GM21526 (cell line): ENCODE results near the gene FBXW2.

ENCODE experiments used
- ATAC-seq: cut with Tn5 transposase; IDR thresholded peaks from one replicate; pipeline ENCODE4 v1.9.1; 2021; ENCODE audit warnings: moderate library complexity; ENCODE audit not compliant: unreplicated experiment, low FRiP score

Gene FBXW2

GRCh38 chr9:120780367-120780766 is 12.8 kb downstream of the FBXW2 start:
- ATAC-seq: no peak

DNA sequence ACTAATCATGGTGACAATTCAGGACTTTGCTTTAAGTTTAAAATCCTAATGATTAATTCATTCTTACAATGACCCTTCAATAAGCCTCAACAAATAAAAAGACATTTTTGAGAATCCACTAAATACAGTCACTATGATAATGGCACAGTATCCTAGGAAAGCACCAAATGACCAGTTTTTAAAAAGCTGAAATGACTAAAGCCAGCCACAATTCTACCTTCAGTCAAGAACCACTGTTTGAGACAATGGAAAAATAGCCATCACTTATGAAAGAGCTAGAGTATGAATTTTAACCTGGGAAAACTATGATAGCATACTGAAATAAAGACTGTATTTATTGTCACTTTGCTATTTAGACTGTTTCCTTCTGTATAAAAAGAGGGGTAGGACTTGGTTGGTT is 14.0 kb downstream of the FBXW2 start:
- ATAC-seq: no peak

DNA sequence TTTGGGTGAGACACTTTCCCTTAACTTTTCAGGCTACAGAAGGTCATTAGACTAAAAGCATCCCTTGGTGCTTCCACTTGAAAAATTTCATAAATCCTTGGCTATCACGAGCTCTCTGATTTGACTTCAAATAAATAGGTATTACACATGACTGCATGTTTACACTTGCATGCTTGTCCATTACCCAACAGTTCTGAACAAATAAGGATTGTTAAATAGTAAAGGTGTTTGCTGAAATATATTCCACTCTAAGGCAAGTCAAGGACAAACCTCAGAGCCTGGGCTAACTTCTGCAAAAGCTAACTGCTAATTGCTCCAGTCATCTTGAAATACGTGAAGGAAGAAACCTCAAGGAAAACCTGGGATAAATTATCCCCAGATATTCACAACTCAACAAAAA is 14.5 kb downstream of the FBXW2 start:
- no peak for ATAC-seq

DNA sequence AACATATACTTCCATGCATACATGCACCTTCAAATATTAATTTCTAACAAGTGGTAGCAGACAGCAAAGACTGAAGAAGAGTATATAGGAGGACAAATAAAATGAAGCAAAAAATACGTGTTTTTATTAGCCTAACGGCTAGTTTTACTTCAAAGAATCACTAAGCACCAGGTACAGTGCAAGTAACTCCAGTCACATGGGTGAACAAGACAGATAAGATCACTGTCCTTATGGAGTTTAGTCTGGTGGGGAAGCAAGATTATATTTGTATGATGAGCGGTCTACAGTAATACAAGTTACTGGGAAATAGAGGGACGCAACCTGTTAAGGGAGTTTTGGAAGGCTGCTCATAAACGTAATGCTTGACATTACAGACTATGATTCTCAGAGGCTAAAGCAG is 16.0 kb downstream of the FBXW2 start:
- ATAC-seq: no peak

DNA sequence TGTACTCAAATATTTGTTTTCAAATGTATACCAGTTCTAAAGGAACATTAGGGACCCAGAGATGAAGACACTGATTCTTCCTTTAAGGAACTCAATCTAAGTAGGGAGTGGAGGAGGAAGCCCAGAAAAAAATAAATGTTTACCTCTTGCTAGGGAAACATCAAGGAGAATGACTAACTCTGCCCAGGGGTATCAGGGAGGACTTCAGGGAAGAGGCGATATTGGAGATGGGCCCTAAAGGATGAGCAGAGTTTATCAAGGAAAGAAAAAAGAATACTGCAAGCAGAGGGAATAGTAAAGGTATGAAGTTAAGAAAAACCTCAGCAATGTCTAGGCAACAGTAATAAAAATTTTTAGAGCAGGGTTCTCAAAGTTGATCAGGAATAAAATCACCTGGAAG is 16.4 kb downstream of the FBXW2 start:
- no peak for ATAC-seq

- no peak for ATAC-seq
These were observed 17.4 kb downstream of the FBXW2 start for GRCh38 chr9:120775859-120776258.

GRCh38 chr9:120774719-120775118 is 18.5 kb downstream of the FBXW2 start:
- no peak for ATAC-seq

DNA sequence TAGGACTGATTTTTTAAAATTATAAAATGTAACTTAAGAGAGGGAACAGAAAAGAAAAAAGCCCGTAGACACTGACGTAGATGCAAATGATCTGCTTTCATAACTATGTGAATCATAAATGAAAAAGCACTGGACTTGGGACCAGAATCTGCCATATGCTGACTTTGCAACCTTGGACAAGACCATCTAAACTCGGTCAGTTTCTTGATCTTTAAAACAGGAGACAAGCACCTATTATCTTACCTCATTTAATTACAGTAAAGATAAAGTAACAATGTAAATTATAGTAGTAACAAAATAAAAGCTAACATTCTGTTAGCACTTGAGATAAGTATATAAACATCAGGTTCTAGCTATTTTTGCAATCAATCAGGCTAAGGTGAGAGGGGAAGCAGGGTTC is 20.0 kb downstream of the FBXW2 start:
- ATAC-seq: no peak

DNA sequence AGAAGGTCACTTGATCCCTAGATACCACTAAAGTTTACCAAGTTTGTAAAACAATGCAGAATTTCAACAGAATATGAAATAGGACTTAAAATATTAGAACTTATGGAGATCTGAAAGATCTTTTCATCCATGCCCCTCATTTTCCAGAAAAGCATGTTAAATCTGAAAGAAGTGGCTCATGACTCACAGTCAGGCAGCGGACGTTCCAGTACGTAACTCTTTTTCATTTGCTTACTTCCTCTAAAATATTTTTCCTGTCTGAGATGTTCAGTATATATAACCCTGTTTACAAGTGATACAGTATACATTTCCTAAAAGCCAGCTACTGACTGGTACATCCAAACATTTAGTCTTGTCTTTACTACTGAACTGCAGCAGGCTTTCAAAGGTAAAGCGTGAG is 22.3 kb downstream of the FBXW2 start:
- ATAC-seq: no peak

DNA sequence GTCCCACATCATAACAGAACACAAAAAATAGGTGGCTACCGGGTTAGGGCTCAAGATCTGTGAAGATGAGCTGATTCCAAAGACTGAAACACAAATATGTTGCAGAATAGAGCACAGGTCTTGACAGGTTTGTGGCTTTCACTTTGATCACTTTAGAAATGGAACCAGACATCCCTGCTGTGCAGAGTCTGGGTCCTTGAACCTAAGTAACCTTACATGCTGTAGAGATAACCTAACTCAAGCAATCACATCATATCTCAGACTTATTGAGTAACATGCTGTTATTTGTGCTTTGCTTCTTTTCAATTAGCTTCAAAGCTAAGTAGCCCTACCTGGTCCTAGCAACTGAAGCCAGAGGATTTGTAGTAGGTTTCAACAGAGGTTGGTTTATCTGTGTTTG is 24.3 kb downstream of the FBXW2 start:
- ATAC-seq: no peak

DNA sequence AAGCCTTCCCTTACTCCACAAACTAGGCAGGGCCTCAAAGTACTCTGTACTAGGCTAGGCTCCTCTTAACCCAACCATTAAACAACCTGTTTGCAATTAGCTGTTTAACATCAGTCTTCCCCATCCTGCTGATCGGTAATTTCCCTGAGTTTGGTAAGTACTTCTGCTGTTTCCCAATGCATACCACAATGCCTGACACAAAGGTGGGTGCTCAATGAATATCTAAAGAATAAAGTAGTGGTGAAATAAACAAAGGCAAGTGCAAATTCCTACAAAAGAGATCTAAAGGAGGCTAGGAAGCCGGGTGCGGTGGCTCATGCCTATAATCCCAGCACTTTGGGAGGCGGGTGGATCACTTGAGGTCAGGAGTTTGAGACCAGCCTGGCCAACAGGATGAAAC is 25.0 kb downstream of the FBXW2 start:
- no peak for ATAC-seq

- no peak for ATAC-seq
These were observed 25.8 kb downstream of the FBXW2 start for GRCh38 chr9:120767451-120767850.

GRCh38 chr9:120765910-120766425 is 27.2 kb downstream of the FBXW2 start:
- ATAC-seq: no peak

- no peak for ATAC-seq
These were observed 28.7 kb downstream of the FBXW2 start for GRCh38 chr9:120764476-120764875.

DNA sequence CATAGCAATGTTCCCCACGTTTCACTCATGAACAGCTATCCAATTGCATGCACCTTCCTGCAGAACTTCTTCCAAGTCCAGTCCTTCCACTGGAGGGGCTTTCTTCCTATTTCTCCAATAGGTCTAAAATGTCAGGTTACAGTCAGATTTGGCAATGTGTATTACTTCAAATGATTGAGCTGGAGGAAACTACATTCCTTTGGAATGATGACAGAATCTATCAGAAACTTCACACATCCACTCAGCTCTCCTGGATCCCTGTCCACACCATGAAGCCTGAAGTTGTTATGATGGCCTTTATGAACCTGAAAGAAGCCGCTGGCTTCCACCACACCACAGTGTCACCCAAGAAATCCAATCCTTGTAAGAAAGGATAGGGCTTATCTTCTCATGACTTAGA is 32.2 kb downstream of the FBXW2 start:
- no peak for ATAC-seq

- no peak for ATAC-seq
These were observed 33.3 kb downstream of the FBXW2 start for GRCh38 chr9:120759755-120760400.

- no peak for ATAC-seq
These were observed 34.7 kb downstream of the FBXW2 start for GRCh38 chr9:120758544-120758943.

DNA sequence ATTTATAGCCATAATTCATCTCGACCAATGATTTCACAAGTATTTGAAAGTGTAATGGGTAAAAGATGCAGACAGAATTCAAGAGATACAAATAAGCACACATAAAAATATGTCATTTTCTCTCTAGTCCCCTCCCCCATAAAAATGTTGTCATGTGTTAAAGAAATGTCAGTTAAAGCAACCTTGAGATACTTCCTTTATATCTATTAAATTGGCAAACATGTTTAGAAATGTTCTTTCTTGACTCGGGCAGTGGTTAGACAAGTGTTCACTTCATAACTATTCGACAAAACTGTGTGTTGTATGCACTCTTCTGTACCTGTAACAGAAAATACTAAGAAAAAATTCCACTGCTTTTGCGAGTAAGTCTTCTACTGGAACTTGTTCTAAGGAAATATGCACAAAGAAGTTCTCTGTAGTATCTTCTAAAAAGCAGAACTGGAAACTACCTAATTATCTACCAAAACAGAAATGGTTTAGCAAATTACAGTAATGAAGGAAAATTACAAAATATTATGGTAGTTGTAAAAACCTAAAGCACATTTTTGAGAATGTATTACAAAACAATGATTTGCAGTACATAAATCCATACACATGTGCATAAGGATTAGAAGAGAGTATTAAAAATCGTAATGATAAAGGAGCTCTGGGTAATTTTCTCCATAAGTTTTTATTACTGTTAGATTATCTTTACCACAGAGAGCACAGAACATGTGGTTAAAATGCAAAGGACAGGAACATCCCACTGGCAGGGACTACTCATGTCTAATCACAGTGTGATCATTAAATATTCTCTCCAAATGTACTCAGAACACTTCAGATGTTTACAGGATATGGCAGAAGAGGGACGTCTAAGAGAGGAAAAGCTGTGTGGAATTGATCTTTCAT is 35.9 kb downstream of the FBXW2 start:
- ATAC-seq: no peak

DNA sequence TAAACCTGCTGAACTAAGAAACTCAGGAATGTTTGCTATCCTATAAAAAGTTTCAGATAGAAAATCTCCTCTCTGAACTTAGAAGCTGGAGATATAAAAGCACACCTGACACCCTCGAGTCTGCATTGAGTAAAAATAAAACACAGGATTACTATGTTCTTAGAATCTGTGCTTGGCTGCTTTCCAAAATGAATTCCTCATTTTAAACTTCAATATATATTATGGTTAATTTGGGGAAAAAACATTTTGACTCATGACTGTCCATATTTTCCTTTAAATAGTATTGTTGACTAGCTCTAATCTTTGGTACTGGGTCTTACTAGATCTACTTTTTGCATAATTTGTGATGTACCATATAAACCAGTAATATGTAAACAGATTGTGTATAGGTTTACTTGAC is 36.7 kb downstream of the FBXW2 start:
- no peak for ATAC-seq

GRCh38 chr9:120755810-120756434 is 37.3 kb downstream of the FBXW2 start:
- no peak for ATAC-seq

DNA sequence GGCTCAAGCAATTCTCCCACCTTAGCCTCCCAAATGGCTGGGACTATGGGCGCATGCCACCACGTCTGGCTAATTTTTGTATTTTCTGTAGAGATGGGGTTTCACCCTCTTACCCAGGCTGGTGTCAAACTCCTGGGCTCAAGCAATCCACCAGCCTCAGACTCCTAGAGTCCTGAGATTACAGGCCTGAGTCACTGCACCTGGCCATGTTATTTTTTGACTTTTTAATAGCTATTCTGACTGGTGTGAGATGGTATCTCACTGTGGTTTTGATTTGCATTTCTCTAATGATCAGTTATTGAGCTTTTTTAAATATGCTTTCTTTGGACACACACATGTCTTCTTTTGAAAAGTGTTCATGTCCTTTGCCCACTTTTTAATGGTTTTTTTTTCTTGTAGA is 38.2 kb downstream of the FBXW2 start:
- ATAC-seq: no peak
